HepG2 (cell line): ENCODE results near the gene MAN1C1. TPM values are rescaled to one million over a fixed set of nuclear protein-coding genes. Genes with fewer than 3 reads are reported as not detected.

Experiments
- ATAC-seq: fragments of 200-7000 bp; cut with Tn5 transposase; 3 replicates; pipeline ENCODE4 v1.9.1; 2020; ENCODE audit warnings: mild to moderate bottlenecking, moderate library complexity
- BruUV-seq: library from RNA; stranded (reverse); fragments of 400-500 nt; replicated peaks from 2 replicates; lab custom pipeline; 2021; lab: Mats Ljungman, UMichigan
- CTCF ChIA-PET: fragments of 300-600 bp; formaldehyde crosslinking; extraction: SDS; loops from one replicate; lab custom pipeline; 2021; ENCODE audit warnings: low total read pairs, inconsistent platforms, low intra/inter-chr PET ratio; lab: Yijun Ruan, JAX
- POLR2A ChIA-PET: fragments of 350-600 bp; sonication (Branson Sonifier 250); formaldehyde crosslinking; loops from one replicate; lab custom pipeline; 2020; ENCODE audit warnings: antibody characterized with exemption, inconsistent platforms; lab: Yijun Ruan, JAX
- DNase-seq: peaks from one replicate; pipeline ENCODE4 v3.0.0-alpha.2; 2015; ENCODE audit warnings: low spot score
- FAIRE-seq: peaks from 3 replicates; lab custom pipeline; 2011; peaks lifted over from hg19 to GRCh38; lab: Jason Lieb, UNC
- H2AFZ ChIP-seq: one replicate; pipeline ENCODE4 v1.6.1; 2011; ENCODE audit warnings: low read length, inconsistent platforms
- H3K27ac ChIP-seq: fragments of 300-600 bp; 3 replicates; pipeline ENCODE4 v1.8.0; 2011; ENCODE audit warnings: mixed run types, mild to moderate bottlenecking, mixed read lengths, low read length, inconsistent platforms; ENCODE audit not compliant: insufficient read depth; ENCODE audit errors: extremely low read length
- H3K27me3 ChIP-seq, 2 experiments: fragments of 200-600 bp in 1 of 2; 2 replicates in 1 of 2; 3 replicates in 1 of 2; pipeline versions ENCODE4 v1.6.0 to v1.8.0; 2011; ENCODE audit warnings: low read length in 2 of 2, mild to moderate bottlenecking in 2 of 2, moderate library complexity in 2 of 2, inconsistent platforms in 1 of 2; ENCODE audit not compliant: insufficient read depth in 2 of 2, control insufficient read depth in 1 of 2
- H3K36me3 ChIP-seq, 2 experiments: fragments of 200-600 bp in 1 of 2; replicated peaks in 1 of 2; 2 replicates in 1 of 2; 3 replicates in 1 of 2; pipeline versions ENCODE4 v1.5.1 to v1.8.0; 2011; ENCODE audit warnings: low read length in 2 of 2, inconsistent platforms in 1 of 2; ENCODE audit not compliant: insufficient read depth in 2 of 2, control insufficient read depth in 1 of 2
- H3K4me1 ChIP-seq: 2 replicates; pipeline ENCODE4 v1.5.1; 2012; ENCODE audit warnings: low read length, inconsistent platforms; ENCODE audit not compliant: insufficient read depth
- H3K4me2 ChIP-seq: 2 replicates; pipeline ENCODE4 v1.6.0; 2011; ENCODE audit warnings: low read depth, low read length, inconsistent platforms
- H3K4me3 ChIP-seq, 3 experiments: fragments of 200-600 bp in 1 of 3; sonication (generic), shearing (Covaris generic) in 1 of 3; replicated peaks in 1 of 3; 2 replicates each; pipeline ENCODE4 v1.5.1; 2011 to 2016; ENCODE audit warnings: low read length in 3 of 3, inconsistent platforms in 2 of 3, low read depth in 2 of 3, mild to moderate bottlenecking in 2 of 3, control low read depth in 1 of 3, mixed read lengths in 1 of 3; ENCODE audit not compliant: insufficient read depth in 1 of 3
- H3K79me2 ChIP-seq: one replicate; pipeline ENCODE4 v1.6.1; 2011; ENCODE audit warnings: low read length, inconsistent platforms; ENCODE audit not compliant: insufficient read depth
- H3K9ac ChIP-seq: 2 replicates; pipeline ENCODE4 v1.6.0; 2011; ENCODE audit warnings: mild to moderate bottlenecking, low read depth, low read length, inconsistent platforms; ENCODE audit not compliant: insufficient read depth
- H3K9me3 ChIP-seq: 2 replicates; pipeline ENCODE4 v1.5.1; 2012; ENCODE audit warnings: mild to moderate bottlenecking, low read length
- H4K20me1 ChIP-seq: 2 replicates; pipeline ENCODE4 v1.6.0; 2011; ENCODE audit warnings: inconsistent platforms, mild to moderate bottlenecking, low read length, moderate library complexity; ENCODE audit not compliant: insufficient read depth
- CBX2 ChIP-seq, 2 experiments: fragments of 200-600 bp in 1 of 2; sonication (generic); formaldehyde crosslinking in 1 of 2; IDR thresholded peaks; 2 replicates each; pipeline versions ENCODE4 v1.7.0 to v1.8.1; 2018 to 2022; ENCODE audit warnings: low read depth in 2 of 2, low read length in 1 of 2, mild to moderate bottlenecking in 1 of 2, missing genetic modification reagents in 1 of 2
- CHD2 ChIP-seq: IDR thresholded peaks from 2 replicates; pipeline ENCODE4 v1.6.1; 2011; ENCODE audit warnings: low read depth, low read length, improper control_type of control experiment
- SIN3A ChIP-seq: IDR thresholded peaks from 2 replicates; pipeline ENCODE4 v1.6.1; 2011; ENCODE audit warnings: low read depth, mild to moderate bottlenecking, control low read depth, low read length, borderline replicate concordance
- ZNF234 ChIP-seq: sonication (generic); formaldehyde crosslinking; conservative IDR thresholded peaks from 2 replicates; pipeline ENCODE4 v1.5.1; 2020; ENCODE audit warnings: mild to moderate bottlenecking, missing genetic modification reagents
- ZNF354B ChIP-seq: sonication (generic); formaldehyde crosslinking; IDR thresholded peaks from 2 replicates; pipeline ENCODE4 v1.8.0; 2022; ENCODE audit warnings: mild to moderate bottlenecking, missing genetic modification reagents
- ZNF577 ChIP-seq: sonication (generic); formaldehyde crosslinking; IDR thresholded peaks from 2 replicates; pipeline ENCODE4 v1.4.0; 2020; ENCODE audit warnings: mild to moderate bottlenecking, low read depth, missing genetic modification reagents, borderline replicate concordance
- WGBS: methylation state at CpG from one replicate; pipeline ENCODE4 v1.1.6; 2017; ENCODE audit warnings: low lambda C conversion rate; 5-methylcytosine and 5-hydroxymethylcytosine counted together
- in situ Hi-C: cut with HindIII; loops from 2 replicates; pipeline ENCODE4 v1.10.0; 2017; ENCODE audit warnings: low pct_unique_long_range_greater_than_20kb; ENCODE audit not compliant: extremely low pct_ligation_motif_present
- intact Hi-C: fragments of 100-400 bp; cut with micrococcal nuclease; formaldehyde crosslinking; loops from one replicate; pipeline ENCODE4 v1.10.0; 2022; ENCODE audit not compliant: unreplicated experiment
- polyA plus RNA-seq, 8 experiments: library from polyadenylated mRNA; depleted of rRNA in 3 of 8; stranded (reverse) in 7 of 8; unstranded in 1 of 8; fragments of >200 nt; fragmentation: Illumina TruSeq in 4 of 8; extraction: Trizol in 4 of 8; gene quantifications; 2 replicates each; pipeline versions ENCODE4 v1.2.1 to v1.2.3, GENCODE V29; 2011 to 2016; ENCODE audit warnings: low read depth in 4 of 8, missing spikeins in 1 of 8, mixed read lengths in 1 of 8; ENCODE audit not compliant: insufficient read depth in 1 of 8
- total RNA-seq, 5 experiments: library from RNA; depleted of rRNA; stranded (reverse); fragments of >200 nt; fragmentation: Illumina TruSeq; extraction: Trizol; gene quantifications; 2 replicates each; pipeline ENCODE4 v1.2.3, GENCODE V29; 2016; ENCODE audit warnings: low read depth in 1 of 5
- TF ChIP-seq, protein P1 (sequence below): sonication (generic); formaldehyde crosslinking; IDR thresholded peaks from 2 replicates; pipeline ENCODE4 v1.4.0; 2020; ENCODE audit warnings: missing genetic modification reagents, mild to moderate bottlenecking, borderline replicate concordance
- TF ChIP-seq, protein P2 (sequence below): sonication (generic); formaldehyde crosslinking; conservative IDR thresholded peaks from 2 replicates; pipeline ENCODE4 v1.8.1; 2023; ENCODE audit warnings: missing genetic modification reagents

Gene MAN1C1
- total and polyA plus RNA-seq, 2 of the 13 experiments (the other 11 are each of a cell fraction or from before 2014, with no cell fraction given), result 0.18 to 0.49 TPM

DNA sequence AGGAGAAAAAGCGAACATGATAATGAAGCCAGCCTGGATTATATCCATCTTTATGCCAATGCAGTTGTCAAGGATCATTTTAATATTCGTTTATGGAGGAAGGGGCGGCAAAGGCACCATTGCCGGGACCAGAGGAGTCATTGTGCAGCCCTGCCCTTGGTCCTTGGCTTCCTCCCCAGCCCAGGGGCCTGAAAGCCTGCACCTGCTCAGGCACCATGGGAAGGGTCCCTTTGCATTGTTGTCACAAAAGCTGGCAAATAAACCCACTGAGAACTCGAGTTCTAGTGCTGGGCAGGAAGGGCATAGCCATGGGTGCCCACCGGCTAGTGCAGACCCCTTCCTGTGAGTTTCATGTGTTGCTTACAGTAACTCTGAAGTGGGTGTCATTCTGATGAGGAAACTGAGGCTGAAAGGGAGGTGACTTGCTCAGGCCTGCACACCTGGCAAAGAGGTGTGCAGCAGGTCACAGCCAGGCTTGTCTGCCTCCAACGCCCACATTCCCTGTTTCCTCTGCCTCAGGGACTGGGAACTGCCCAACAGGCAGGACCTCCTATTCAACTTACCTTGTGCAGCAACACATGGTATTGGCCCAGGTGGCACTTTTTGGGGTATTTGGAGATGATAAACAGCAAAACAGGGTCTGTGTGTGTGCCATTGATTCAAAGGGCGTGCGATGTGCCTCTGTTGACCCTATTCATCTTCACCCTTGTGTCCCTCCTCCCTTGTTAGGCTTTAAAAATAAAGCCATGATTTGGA lies 84.6 kb downstream of the MAN1C1 start:
- 42% methylated on average over 8 of the region's 9 CpGs for WGBS
- FAIRE-seq (no peak), ATAC-seq (no peak), DNase-seq (no peak)
- in situ Hi-C loops, result no loop called here
- Histone ChIP-seq H3K4me1 (no peaks in the 10 kb centered on the region), H3K9me3 (no peaks in the 10 kb centered on the region), H3K4me2 (no peak overlapping the region), H3K79me2 (no peaks in the 10 kb centered on the region), H3K27ac (no peak overlapping the region), H3K4me3 (no peak overlapping the region), H4K20me1 (no peaks in the 10 kb centered on the region), H3K36me3 (no peaks in the 10 kb centered on the region), H2AFZ (no peak overlapping the region), H3K9ac (no peak overlapping the region), H3K27me3 (peaks cover 0 to 29% of the 10 kb centered on the region in 2 experiments; a peak in 3 of 5 replicates)
- intact Hi-C loops, result no loop called here
- ChIA-PET CTCF (no interaction called here), POLR2A (no interaction called here)
- TF ChIP-seq SIN3A, result no peak
- no peak for TF ChIP-seq ZNF354B
- TF ChIP-seq CBX2 (IDR thresholded peaks at IDR 0.05; ENCODE audit: low read depth, low read length), result no peak
- no peak for TF ChIP-seq CBX2 (CRISPR knock-in tag; IDR thresholded peaks at IDR 0.05; ENCODE audit: low read depth)
- no peak for TF ChIP-seq ZNF234
- TF ChIP-seq, protein P1, sequence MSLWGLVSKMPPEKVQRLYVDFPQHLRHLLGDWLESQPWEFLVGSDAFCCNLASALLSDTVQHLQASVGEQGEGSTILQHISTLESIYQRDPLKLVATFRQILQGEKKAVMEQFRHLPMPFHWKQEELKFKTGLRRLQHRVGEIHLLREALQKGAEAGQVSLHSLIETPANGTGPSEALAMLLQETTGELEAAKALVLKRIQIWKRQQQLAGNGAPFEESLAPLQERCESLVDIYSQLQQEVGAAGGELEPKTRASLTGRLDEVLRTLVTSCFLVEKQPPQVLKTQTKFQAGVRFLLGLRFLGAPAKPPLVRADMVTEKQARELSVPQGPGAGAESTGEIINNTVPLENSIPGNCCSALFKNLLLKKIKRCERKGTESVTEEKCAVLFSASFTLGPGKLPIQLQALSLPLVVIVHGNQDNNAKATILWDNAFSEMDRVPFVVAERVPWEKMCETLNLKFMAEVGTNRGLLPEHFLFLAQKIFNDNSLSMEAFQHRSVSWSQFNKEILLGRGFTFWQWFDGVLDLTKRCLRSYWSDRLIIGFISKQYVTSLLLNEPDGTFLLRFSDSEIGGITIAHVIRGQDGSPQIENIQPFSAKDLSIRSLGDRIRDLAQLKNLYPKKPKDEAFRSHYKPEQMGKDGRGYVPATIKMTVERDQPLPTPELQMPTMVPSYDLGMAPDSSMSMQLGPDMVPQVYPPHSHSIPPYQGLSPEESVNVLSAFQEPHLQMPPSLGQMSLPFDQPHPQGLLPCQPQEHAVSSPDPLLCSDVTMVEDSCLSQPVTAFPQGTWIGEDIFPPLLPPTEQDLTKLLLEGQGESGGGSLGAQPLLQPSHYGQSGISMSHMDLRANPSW (CRISPR knock-in tag), result no peak
- TF ChIP-seq ZNF577 (CRISPR knock-in tag), result no peak
- TF ChIP-seq, protein P2, sequence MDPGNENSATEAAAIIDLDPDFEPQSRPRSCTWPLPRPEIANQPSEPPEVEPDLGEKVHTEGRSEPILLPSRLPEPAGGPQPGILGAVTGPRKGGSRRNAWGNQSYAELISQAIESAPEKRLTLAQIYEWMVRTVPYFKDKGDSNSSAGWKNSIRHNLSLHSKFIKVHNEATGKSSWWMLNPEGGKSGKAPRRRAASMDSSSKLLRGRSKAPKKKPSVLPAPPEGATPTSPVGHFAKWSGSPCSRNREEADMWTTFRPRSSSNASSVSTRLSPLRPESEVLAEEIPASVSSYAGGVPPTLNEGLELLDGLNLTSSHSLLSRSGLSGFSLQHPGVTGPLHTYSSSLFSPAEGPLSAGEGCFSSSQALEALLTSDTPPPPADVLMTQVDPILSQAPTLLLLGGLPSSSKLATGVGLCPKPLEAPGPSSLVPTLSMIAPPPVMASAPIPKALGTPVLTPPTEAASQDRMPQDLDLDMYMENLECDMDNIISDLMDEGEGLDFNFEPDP (CRISPR knock-in tag), result no peak
- TF ChIP-seq CHD2, result no peak
- no TSS peak for BruUV-seq
